Activated CD8-positive, alpha-beta memory T cell treated with anti-CD3 and anti-CD28 coated beads, Interleukin-2, amount 50 U/mL, for 24 hours (primary cell): ENCODE measurements around the gene HPF1.
"Not testable (repeated sequence)": the region's sequence is repeated elsewhere in the genome, so short reads cannot be mapped to it uniquely, and the experiment has no call there.

Experiments used
- DNase-seq: peaks from one replicate; pipeline ENCODE4 v3.0.0-alpha.2; 2020; ENCODE audit errors: extremely low read depth

The HPF1 gene

GRCh38 chr4:169738604-169739003 is 19.1 kb downstream of the HPF1 start:
- DNase-seq, result not testable (repeated sequence)

- no peak for DNase-seq
Observed at GRCh38 chr4:169730564-169730963, 27.2 kb downstream of the HPF1 start.

GRCh38 chr4:169727616-169728015 is 30.1 kb downstream of the HPF1 start:
- DNase-seq, result no peak

- no peak for DNase-seq
Observed at GRCh38 chr4:169724260-169724659, 33.5 kb downstream of the HPF1 start.

GRCh38 chr4:169723207-169723965 is 34.4 kb downstream of the HPF1 start:
- no peak for DNase-seq

GRCh38 chr4:169720529-169720928 is 37.2 kb downstream of the HPF1 start:
- no peak for DNase-seq

- no peak for DNase-seq
Observed at GRCh38 chr4:169716677-169717076, 41.1 kb downstream of the HPF1 start.

GRCh38 chr4:169715826-169716225 is 41.9 kb downstream of the HPF1 start:
- DNase-seq, result no peak

GRCh38 chr4:169707958-169708643 is 49.6 kb downstream of the HPF1 start:
- DNase-seq, result no peak

GRCh38 chr4:169698331-169698730 is 59.4 kb downstream of the HPF1 start:
- DNase-seq, result no peak

GRCh38 chr4:169690787-169691186 is 67.0 kb downstream of the HPF1 start:
- DNase-seq, result no peak

- no peak for DNase-seq
Observed at GRCh38 chr4:169689681-169690080, 68.1 kb downstream of the HPF1 start.

- DNase-seq, result no peak
Observed at GRCh38 chr4:169682372-169683047, 75.2 kb downstream of the HPF1 start.
